GM12878 (cell line): Measurements from ENCODE around the gene TNRC18. TPM values are rescaled to one million over a fixed set of nuclear protein-coding genes. Genes with fewer than 3 reads are reported as not detected.

Source experiments
- CBX5 ChIP-seq: sonication (generic); IDR thresholded peaks from 2 replicates; pipeline ENCODE4 v1.6.1; 2016; ENCODE audit warnings: low read depth, moderate library complexity, mild to moderate bottlenecking, inconsistent platforms
- DPF2 ChIP-seq: fragments of 450-650 bp; IDR thresholded peaks from 2 replicates; pipeline ENCODE4 v1.6.1; 2017; ENCODE audit warnings: mild to moderate bottlenecking
- EED ChIP-seq: sonication (generic); IDR thresholded peaks from 2 replicates; pipeline ENCODE4 v1.6.1; 2016; ENCODE audit warnings: antibody characterized with exemption, low read depth
- EZH2 ChIP-seq: IDR thresholded peaks from 2 replicates; pipeline ENCODE4 v1.6.1; 2012; ENCODE audit warnings: low read depth, mild to moderate bottlenecking, control low read depth, inconsistent platforms, low read length, borderline replicate concordance; ENCODE audit not compliant: control insufficient read depth
- FOS ChIP-seq: IDR thresholded peaks from 3 replicates; pipeline ENCODE4 v1.6.1; 2011; ENCODE audit warnings: borderline replicate concordance; ENCODE audit not compliant: insufficient read length; ENCODE audit errors: extremely low read depth
- HDAC2 ChIP-seq: fragments of 200-600 bp; sonication (generic); IDR thresholded peaks from 2 replicates; pipeline ENCODE4 v1.6.1; 2017
- IKZF1 ChIP-seq: fragments of 450-650 bp; conservative IDR thresholded peaks from 2 replicates; pipeline ENCODE4 v1.6.1; 2017; ENCODE audit warnings: antibody characterized with exemption, mild to moderate bottlenecking
- IRF4 ChIP-seq: IDR thresholded peaks from 2 replicates; pipeline ENCODE4 v1.6.1; 2011; ENCODE audit warnings: low read depth, low read length
- MEF2B ChIP-seq: fragments of 450-650 bp; IDR thresholded peaks from 2 replicates; pipeline ENCODE4 v1.6.1; 2018; ENCODE audit warnings: mild to moderate bottlenecking, moderate library complexity; ENCODE audit not compliant: partially characterized antibody, poor library complexity, severe bottlenecking
- PBX3 ChIP-seq: IDR thresholded peaks from 2 replicates; pipeline ENCODE4 v1.6.1; 2011; ENCODE audit warnings: mild to moderate bottlenecking, low read depth, low read length, moderate library complexity; ENCODE audit not compliant: insufficient replicate concordance
- RCOR1 ChIP-seq: conservative IDR thresholded peaks from 2 replicates; pipeline ENCODE4 v1.6.1; 2012; ENCODE audit warnings: low read depth, low read length, improper control_type of control experiment
- SMARCA5 ChIP-seq: fragments of 450-650 bp; IDR thresholded peaks from 2 replicates; pipeline ENCODE4 v1.6.1; 2017; ENCODE audit warnings: mild to moderate bottlenecking
- TAF1 ChIP-seq: IDR thresholded peaks from 2 replicates; pipeline ENCODE4 v1.6.1; 2011; ENCODE audit warnings: mild to moderate bottlenecking, low read depth, low read length, borderline replicate concordance
- ZBTB40 ChIP-seq: fragments of 450-650 bp; IDR thresholded peaks from 2 replicates; pipeline ENCODE4 v1.6.1; 2016; ENCODE audit warnings: mild to moderate bottlenecking, moderate library complexity, borderline replicate concordance
- ZNF24 ChIP-seq: fragments of 450-650 bp; IDR thresholded peaks from 2 replicates; pipeline ENCODE4 v1.6.1; 2017; ENCODE audit warnings: antibody characterized with exemption, mild to moderate bottlenecking
- ZNF592 ChIP-seq: fragments of 450-650 bp; IDR thresholded peaks from 2 replicates; pipeline ENCODE4 v1.6.1; 2017; ENCODE audit warnings: mild to moderate bottlenecking, moderate library complexity
- ZNF687 ChIP-seq: fragments of 450-650 bp; IDR thresholded peaks from 2 replicates; pipeline ENCODE4 v1.6.1; 2017; ENCODE audit warnings: mild to moderate bottlenecking, moderate library complexity
- polyA plus RNA-seq, 11 experiments: library from polyadenylated mRNA; depleted of rRNA in 4 of 11; unstranded in 6 of 11; stranded (reverse) in 5 of 11; fragments of >200 nt; fragmentation: Nextera tagmentation in 4 of 11; fragmentation: Illumina TruSeq in 1 of 11; extraction: Ambion mirVana in 4 of 11; extraction: Trizol in 1 of 11; gene quantifications; 1 replicate in 1 of 11; 2 replicates in 10 of 11; pipeline versions ENCODE4 v1.2.1 to v1.2.3, GENCODE V29; 2011 to 2016; ENCODE audit warnings: inconsistent platforms in 2 of 11, missing spikeins in 2 of 11, low read depth in 1 of 11
- total RNA-seq, 4 experiments: library from RNA; depleted of rRNA in 3 of 4; stranded (reverse); fragments of >200 nt in 3 of 4; fragmentation: Illumina TruSeq in 1 of 4; extraction: Trizol in 1 of 4; gene quantifications; 2 replicates each; pipeline versions ENCODE4 v1.2.1 to v1.2.3, GENCODE V29; 2013 to 2021

Gene TNRC18
- total and polyA plus RNA-seq, 10 of the 15 experiments (the other 5 are each of a cell fraction or from before 2014, with no cell fraction given), result 0.02 to 31.7 (median 5.4) TPM

- TF ChIP-seq IKZF1, result peak; percentile 70
- TF ChIP-seq ZNF592, result no peak
- peak; percentile 58; the same call in 1 of the 2 replicates for TF ChIP-seq DPF2
- TF ChIP-seq EED, result no peak
- TF ChIP-seq TAF1, result no peak
- no peak for TF ChIP-seq ZBTB40
- no peak for TF ChIP-seq IRF4
- no peak for TF ChIP-seq EZH2
- no peak for TF ChIP-seq ZNF24
- no peak for TF ChIP-seq FOS
- TF ChIP-seq ZNF687, result peak; percentile 59; the same call in 1 of the 2 replicates
- no peak for TF ChIP-seq SMARCA5
- no peak for TF ChIP-seq MEF2B
- no peak for TF ChIP-seq RCOR1
- TF ChIP-seq PBX3, result no peak
- no peak for TF ChIP-seq HDAC2
- TF ChIP-seq CBX5, result no peak
These were observed 5.7 kb upstream of the TNRC18 start (continued) for GRCh38 chr7:5429253-5429856.
